HG03060 (cell line): Measurements from ENCODE around the gene NPC1.

ENCODE experiments used
- ATAC-seq: cut with Tn5 transposase; IDR thresholded peaks from one replicate; pipeline ENCODE4 v1.9.1; 2021; ENCODE audit warnings: low read depth, moderate number of reproducible peaks; ENCODE audit not compliant: unreplicated experiment

The NPC1 gene

GRCh38 chr18:23612434-23613090 lies 26.3 kb upstream of the NPC1 start:
- ATAC-seq = no peak

- ATAC-seq = no peak
Observed at GRCh38 chr18:23609390-23610023, 23.2 kb upstream of the NPC1 start.

GRCh38 chr18:23608211-23608610 lies 21.9 kb upstream of the NPC1 start:
- ATAC-seq = no peak

DNA sequence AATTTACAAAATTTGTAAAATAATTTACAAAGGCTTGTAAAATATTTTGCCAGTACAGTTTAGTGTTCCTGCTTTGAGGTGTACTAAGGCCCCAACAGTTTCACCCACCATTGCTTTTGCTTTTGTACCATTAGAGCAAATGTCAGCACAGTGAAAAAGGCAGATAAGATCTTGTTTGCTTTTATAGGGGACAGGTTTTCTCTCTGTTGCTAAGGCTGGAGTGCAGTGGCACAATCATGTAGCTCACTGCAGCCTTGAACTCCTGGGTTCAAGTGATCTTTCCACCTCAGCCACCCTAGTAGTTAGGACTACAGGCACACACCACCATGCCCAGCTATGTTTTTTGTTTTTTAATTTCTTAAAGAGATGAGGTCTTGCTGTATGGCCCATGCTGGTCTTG lies 19.6 kb upstream of the NPC1 start:
- ATAC-seq = no peak

- no peak for ATAC-seq
Observed at GRCh38 chr18:23599809-23600208, 13.5 kb upstream of the NPC1 start.

GRCh38 chr18:23596183-23596582 lies 9.9 kb upstream of the NPC1 start:
- no peak for ATAC-seq

GRCh38 chr18:23595591-23595990 lies 9.3 kb upstream of the NPC1 start:
- ATAC-seq = no peak

- no peak for ATAC-seq
Observed at GRCh38 chr18:23593720-23594119, 7.4 kb upstream of the NPC1 start.

DNA sequence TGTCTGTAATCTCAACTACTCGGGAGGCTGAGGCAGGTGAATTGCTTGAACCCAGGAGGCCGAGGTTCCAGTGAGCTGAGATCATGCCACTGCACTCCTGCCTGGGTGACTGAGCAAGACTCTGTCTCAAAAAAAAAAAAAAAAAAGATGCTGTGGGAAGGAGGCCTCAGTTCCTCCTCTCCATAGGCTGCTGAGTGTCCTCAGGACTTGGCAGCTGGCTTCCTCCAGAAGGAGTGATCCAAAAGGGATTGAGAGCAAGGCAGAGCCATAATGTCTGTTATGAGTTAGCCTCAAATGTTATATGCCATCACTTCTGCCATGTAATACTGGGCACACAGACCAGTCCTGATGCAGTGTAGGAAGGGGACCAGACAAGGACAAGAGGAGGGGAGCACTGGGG lies 6.6 kb upstream of the NPC1 start:
- no peak for ATAC-seq

- no peak for ATAC-seq
Observed at GRCh38 chr18:23591011-23591410, 4.7 kb upstream of the NPC1 start.

DNA sequence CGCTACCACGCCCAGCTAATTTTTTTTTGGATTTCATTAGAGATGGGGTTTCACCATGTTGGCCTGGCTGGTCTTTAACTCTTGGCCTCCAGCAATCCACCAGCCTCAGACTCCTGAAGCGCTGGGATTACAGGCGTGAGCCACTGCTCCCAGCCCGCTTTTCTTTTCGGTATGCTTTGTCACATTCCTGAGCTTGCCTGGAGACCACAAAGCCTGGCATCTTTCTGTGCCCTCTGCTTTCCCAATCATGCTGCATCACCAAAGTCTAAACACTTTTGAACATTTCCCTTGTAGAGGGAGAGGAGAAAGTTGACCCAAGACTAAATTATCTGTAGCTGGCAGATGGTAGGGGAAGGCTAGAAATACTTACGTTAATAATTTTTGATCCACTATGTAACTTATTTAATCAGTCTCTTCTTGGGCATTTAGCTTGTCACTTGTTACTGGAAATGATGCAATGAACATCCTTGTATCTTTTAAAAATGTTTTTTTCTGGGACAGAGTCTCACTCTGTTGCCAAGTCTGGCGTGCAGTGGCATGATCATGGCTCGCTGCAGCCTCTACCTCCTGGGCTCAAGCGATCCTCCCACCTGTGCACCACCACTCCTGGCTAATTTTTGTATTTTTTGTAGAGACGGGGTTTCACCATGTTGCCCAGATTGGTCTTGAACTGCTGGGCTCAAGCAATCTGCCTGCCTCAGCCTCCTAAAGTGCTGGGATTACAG lies 2.7 kb upstream of the NPC1 start:
- no peak for ATAC-seq

GRCh38 chr18:23587220-23587642 lies 925 bp upstream of the NPC1 start:
- no peak for ATAC-seq

DNA sequence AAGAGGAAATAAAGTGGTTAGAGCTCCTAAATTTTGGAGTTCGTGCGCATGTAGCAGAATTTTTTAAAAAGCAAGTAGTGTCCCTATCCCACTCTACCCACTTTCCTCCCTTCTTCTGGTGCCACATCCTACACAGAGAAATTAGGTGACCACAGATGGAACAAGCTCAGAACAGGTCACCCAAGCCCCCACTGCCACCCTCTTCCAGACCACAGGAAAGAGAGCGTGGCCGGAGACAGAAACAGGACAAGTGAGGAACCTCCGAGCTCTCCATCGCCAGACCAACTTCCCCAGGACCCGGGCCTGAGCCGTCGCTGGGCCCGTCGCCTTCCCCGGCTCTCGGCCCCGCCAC lies 433 bp downstream of the NPC1 start:
- no peak for ATAC-seq

GRCh38 chr18:23585007-23585871 lies 1.1 kb downstream of the NPC1 start:
- no peak for ATAC-seq

- ATAC-seq = no peak
Observed at GRCh38 chr18:23584019-23584983, 2.0 kb downstream of the NPC1 start.

GRCh38 chr18:23583071-23583865 lies 3.0 kb downstream of the NPC1 start:
- ATAC-seq = no peak

DNA sequence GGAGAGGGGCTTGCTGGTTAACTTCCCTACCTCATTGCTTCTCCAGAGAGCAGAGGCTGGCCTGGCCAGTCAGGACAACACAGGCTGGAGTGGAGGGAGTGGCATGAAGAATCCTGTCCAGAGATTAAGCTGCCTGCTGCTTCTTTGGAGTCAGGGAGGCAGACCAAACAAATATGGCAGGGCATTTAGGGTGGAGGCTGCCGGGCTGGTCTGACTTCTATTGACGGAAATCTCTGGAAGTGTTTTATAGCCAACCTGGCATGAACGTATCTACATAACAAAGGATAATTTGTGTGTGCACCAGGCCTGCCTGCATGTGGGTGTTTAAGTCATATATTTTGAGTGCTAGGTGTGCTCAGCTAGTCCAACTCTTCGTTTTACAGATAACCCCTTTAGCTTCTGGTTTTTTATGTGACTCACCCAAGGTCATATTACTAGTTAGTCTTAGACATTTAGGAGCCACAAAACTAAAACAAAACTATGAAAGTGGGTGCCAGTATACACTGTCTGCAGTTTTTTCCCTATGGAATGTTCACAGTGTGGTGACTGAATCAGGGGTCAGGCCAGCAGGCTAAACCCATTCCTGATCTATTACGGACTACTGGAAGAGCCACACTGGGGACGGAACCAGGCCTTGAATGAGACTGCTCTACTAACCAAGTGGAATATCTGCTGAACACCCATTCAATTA lies 5.5 kb downstream of the NPC1 start:
- no peak for ATAC-seq

GRCh38 chr18:23578891-23579653 lies 7.2 kb downstream of the NPC1 start:
- ATAC-seq = no peak
